HEK293 (cell line): ENCODE data around the gene IFT52.

Experiments used
- CTCF ChIA-PET: fragments of 350-600 bp; formaldehyde crosslinking; extraction: SDS; loops from one replicate; lab custom pipeline; 2021; ENCODE audit warnings: antibody characterized with exemption; lab: Yijun Ruan, JAX
- POLR2A ChIA-PET: fragments of 300-600 bp; formaldehyde crosslinking; extraction: SDS; loops from one replicate; lab custom pipeline; 2020; ENCODE audit warnings: antibody characterized with exemption, inconsistent platforms; lab: Yijun Ruan, JAX
- H3K27ac ChIP-seq: fragments of 200-500 bp; sonication (Bioruptor generic); 2 replicates; pipeline ENCODE4 v1.5.1; 2014; ENCODE audit warnings: low read depth, low read length, control low read depth, inconsistent platforms; ENCODE audit errors: extremely low read depth
- H3K36me3 ChIP-seq, 2 experiments: fragments of 200-500 bp in 1 of 2; sonication (Bioruptor generic) in 1 of 2; 1 replicate in 1 of 2; 2 replicates in 1 of 2; pipeline ENCODE4 v1.5.1; 2014 to 2017; ENCODE audit warnings: inconsistent platforms in 2 of 2, low read length in 2 of 2; ENCODE audit not compliant: control insufficient read depth in 2 of 2, insufficient read depth in 1 of 2
- H3K4me1 ChIP-seq: fragments of 200-500 bp; sonication (Bioruptor generic); 2 replicates; pipeline ENCODE4 v1.5.1; 2014; ENCODE audit warnings: mild to moderate bottlenecking, low read length, inconsistent platforms; ENCODE audit not compliant: control insufficient read depth, insufficient read depth
- H3K4me3 ChIP-seq: 2 replicates; pipeline ENCODE4 v1.5.1; 2011; ENCODE audit warnings: low read depth, mild to moderate bottlenecking, control low read depth, low read length, moderate library complexity
- H3K9me3 ChIP-seq: fragments of 200-500 bp; sonication (Bioruptor generic); 2 replicates; pipeline ENCODE4 v1.5.1; 2014; ENCODE audit warnings: low read depth, low read length, inconsistent platforms; ENCODE audit not compliant: control insufficient read depth, insufficient read depth
- GFI1B ChIP-seq: fragments of 450-650 bp; formaldehyde crosslinking; IDR thresholded peaks from 2 replicates; pipeline ENCODE4 v1.5.1; 2016; ENCODE audit warnings: missing biosample characterization, missing genetic modification characterization
- HOXD13 ChIP-seq: sonication (generic); formaldehyde crosslinking; IDR thresholded peaks from 2 replicates; pipeline ENCODE4 v1.8.0; 2022; ENCODE audit warnings: missing genetic modification reagents, borderline replicate concordance
- KLF1 ChIP-seq: fragments of 450-650 bp; formaldehyde crosslinking; IDR thresholded peaks from 2 replicates; pipeline ENCODE4 v1.5.1; 2016; ENCODE audit warnings: missing biosample characterization, missing genetic modification characterization
- KLF9 ChIP-seq: fragments of 450-650 bp; formaldehyde crosslinking; IDR thresholded peaks from 2 replicates; pipeline ENCODE4 v1.5.1; 2016; ENCODE audit warnings: missing biosample characterization, missing genetic modification characterization, low read depth
- SP7 ChIP-seq: fragments of 450-650 bp; formaldehyde crosslinking; IDR thresholded peaks from 2 replicates; pipeline ENCODE4 v1.5.1; 2016; ENCODE audit warnings: missing biosample characterization, missing genetic modification characterization
- ZFP41 ChIP-seq: fragments of 450-650 bp; formaldehyde crosslinking; IDR thresholded peaks from 2 replicates; pipeline ENCODE4 v1.5.1; 2016; ENCODE audit warnings: missing biosample characterization, missing genetic modification characterization, borderline replicate concordance
- ZNF112 ChIP-seq: fragments of 450-650 bp; formaldehyde crosslinking; IDR thresholded peaks from 2 replicates; pipeline ENCODE4 v1.5.0; 2017; ENCODE audit warnings: missing biosample characterization, missing genetic modification characterization
- ZNF394 ChIP-seq: fragments of 450-650 bp; formaldehyde crosslinking; IDR thresholded peaks from 2 replicates; pipeline ENCODE4 v1.5.1; 2016; ENCODE audit warnings: missing biosample characterization, missing genetic modification characterization, mild to moderate bottlenecking, moderate library complexity, borderline replicate concordance
- ZNF404 ChIP-seq: fragments of 450-650 bp; formaldehyde crosslinking; IDR thresholded peaks from 2 replicates; pipeline ENCODE4 v1.5.1; 2017; ENCODE audit warnings: missing biosample characterization, missing genetic modification characterization
- ZNF416 ChIP-seq: fragments of 450-650 bp; formaldehyde crosslinking; IDR thresholded peaks from 2 replicates; pipeline ENCODE4 v1.5.1; 2016; ENCODE audit warnings: missing biosample characterization, missing genetic modification characterization
- ZNF473 ChIP-seq: fragments of 450-650 bp; formaldehyde crosslinking; IDR thresholded peaks from 2 replicates; pipeline ENCODE4 v1.5.1; 2017; ENCODE audit warnings: missing biosample characterization, missing genetic modification characterization
- TF ChIP-seq, protein P1 (sequence below): fragments of 450-650 bp; formaldehyde crosslinking; conservative IDR thresholded peaks from 2 replicates; pipeline ENCODE4 v1.5.1; 2016; ENCODE audit warnings: low read depth, missing biosample characterization, missing genetic modification characterization
- TF ChIP-seq, protein P2 (sequence below): fragments of 450-650 bp; formaldehyde crosslinking; IDR thresholded peaks from 2 replicates; pipeline ENCODE4 v1.5.1; 2016; ENCODE audit warnings: missing biosample characterization, missing genetic modification characterization
- TF ChIP-seq, protein P3 (sequence below): fragments of 450-650 bp; formaldehyde crosslinking; IDR thresholded peaks from 2 replicates; pipeline ENCODE4 v1.5.1; 2016; ENCODE audit warnings: missing biosample characterization, missing genetic modification characterization, low read depth
- TF ChIP-seq, protein P4 (sequence below): fragments of 450-650 bp; formaldehyde crosslinking; IDR thresholded peaks from 2 replicates; pipeline ENCODE4 v1.5.1; 2016; ENCODE audit warnings: missing biosample characterization, missing genetic modification characterization
- TF ChIP-seq, protein P5 (sequence below): fragments of 450-650 bp; formaldehyde crosslinking; IDR thresholded peaks from 2 replicates; pipeline ENCODE4 v1.5.1; 2017; ENCODE audit warnings: missing biosample characterization, missing genetic modification characterization

Gene IFT52

DNA sequence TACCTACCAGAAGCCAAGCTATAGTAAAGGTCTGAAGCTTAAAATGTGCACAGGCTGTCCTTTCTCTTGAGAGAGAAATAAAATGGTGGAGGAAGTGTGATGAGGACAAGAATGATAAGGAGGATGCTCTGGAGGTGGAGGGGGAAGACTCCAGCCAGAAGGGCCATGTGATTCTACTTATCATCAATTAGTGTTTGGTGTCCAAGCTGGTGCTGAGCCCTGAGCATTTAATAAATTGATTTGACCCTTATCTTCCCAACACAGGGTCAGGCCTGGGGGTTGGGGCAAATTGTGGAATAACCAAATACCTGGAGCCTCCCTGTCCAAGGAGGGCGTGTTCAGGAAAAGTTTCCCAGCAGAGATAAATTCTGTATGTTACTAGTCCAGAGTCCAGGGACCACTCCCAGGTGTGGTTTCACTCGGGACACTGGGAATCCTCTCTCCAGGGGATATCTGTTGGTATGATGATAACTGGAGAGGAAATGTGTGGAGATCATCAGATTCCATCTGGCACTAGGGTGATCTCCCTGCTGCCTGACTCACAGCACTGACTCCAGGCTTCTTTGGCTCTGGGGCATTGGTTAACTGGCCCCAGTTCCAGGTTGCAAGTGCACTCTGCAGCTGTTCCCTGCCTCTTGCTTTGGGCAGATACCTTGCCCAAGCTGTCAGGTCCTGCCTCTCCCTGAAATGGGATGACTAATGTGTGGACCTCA is 72.4 kb downstream of the IFT52 start:
- ChIA-PET POLR2A (no interaction called here), CTCF (interaction anchor here (0.6 to 0.7 kb wide), 4 partner anchors 11 to 881 kb away, joined by 3 to 4 read pairs (median 4); no protein-coding TSS in a partner anchor)
- H3K36me3 ChIP-seq = peaks cover 0 to 3% of the 10 kb centered on the region in 2 experiments; a peak in 1 of 3 replicates
- TF ChIP-seq, protein P1, sequence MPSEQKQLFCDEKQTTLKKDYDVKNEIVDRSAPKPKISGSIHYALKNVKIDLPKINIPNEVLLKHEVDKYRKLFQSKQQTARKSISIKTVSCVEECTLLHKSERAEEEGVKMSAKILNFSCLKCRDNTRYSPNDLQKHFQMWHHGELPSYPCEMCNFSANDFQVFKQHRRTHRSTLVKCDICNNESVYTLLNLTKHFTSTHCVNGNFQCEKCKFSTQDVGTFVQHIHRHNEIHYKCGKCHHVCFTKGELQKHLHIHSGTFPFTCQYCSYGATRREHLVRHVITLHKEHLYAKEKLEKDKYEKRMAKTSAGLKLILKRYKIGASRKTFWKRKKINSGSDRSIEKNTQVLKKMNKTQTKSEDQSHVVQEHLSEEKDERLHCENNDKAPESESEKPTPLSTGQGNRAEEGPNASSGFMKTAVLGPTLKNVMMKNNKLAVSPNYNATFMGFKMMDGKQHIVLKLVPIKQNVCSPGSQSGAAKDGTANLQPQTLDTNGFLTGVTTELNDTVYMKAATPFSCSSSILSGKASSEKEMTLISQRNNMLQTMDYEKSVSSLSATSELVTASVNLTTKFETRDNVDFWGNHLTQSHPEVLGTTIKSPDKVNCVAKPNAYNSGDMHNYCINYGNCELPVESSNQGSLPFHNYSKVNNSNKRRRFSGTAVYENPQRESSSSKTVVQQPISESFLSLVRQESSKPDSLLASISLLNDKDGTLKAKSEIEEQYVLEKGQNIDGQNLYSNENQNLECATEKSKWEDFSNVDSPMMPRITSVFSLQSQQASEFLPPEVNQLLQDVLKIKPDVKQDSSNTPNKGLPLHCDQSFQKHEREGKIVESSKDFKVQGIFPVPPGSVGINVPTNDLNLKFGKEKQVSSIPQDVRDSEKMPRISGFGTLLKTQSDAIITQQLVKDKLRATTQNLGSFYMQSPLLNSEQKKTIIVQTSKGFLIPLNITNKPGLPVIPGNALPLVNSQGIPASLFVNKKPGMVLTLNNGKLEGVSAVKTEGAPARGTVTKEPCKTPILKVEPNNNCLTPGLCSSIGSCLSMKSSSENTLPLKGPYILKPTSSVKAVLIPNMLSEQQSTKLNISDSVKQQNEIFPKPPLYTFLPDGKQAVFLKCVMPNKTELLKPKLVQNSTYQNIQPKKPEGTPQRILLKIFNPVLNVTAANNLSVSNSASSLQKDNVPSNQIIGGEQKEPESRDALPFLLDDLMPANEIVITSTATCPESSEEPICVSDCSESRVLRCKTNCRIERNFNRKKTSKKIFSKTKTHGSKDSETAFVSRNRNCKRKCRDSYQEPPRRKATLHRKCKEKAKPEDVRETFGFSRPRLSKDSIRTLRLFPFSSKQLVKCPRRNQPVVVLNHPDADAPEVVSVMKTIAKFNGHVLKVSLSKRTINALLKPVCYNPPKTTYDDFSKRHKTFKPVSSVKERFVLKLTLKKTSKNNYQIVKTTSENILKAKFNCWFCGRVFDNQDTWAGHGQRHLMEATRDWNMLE (tag by site-specific recombination) = no peak
- TF ChIP-seq ZNF112 (tag by site-specific recombination) (no peak), KLF1 (tag by site-specific recombination) (0 out of 2 replicates have a peak, but pooled peaks have one; percentile 34)
- H3K9me3 ChIP-seq = no peaks in the 10 kb centered on the region
- H3K27ac ChIP-seq = no peak overlapping the region
- H3K4me1 ChIP-seq = no peaks in the 10 kb centered on the region; the same call in 1 of the 2 replicates
- no peak overlapping the region for H3K4me3 ChIP-seq

DNA sequence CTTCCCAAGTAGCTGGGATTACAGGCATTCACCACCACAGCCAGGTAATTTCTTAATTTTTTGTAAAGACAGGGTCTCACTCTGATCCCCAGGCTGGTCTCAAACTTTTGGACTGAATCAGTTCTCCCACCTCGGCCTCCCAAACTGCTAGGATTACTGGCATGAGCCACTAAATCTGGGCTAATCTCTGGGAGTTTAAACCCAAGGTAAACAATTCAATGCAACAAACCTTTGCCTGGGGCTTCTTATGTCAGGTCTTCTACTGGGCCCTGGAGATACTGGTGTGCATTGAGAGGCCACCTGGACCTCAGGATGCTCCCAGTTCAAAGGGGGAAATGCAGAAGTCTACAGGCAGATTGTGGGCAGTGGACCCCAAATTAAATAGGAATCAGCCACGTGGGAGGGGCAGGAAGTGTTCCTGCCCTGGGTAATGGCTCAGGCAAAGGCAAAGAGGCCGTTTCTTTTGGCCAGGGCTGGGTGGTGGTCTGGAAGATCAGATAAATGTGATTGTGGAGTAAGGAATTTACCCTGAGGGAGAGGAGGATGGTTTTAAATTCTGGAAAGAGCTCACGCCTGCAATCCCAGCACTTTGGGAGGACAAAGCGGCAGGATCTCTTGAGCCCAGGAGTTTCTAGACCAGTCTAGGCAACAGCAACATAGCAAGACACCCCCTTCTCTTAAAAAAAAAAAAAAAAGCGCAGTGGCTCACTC is 74.9 kb downstream of the IFT52 start:
- CTCF ChIA-PET = interaction anchor here (0.5 kb wide), 1 partner anchor 57 kb away, joined by 3 read pairs; no protein-coding TSS in a partner anchor
- no peak overlapping the region for H3K4me3 ChIP-seq
- no peak overlapping the region for H3K27ac ChIP-seq
- POLR2A ChIA-PET = interaction anchor here (0.5 to 1.4 kb wide), 3 partner anchors 9 to 204 kb away, joined by 3 to 5 read pairs (median 4); no protein-coding TSS in a partner anchor
- H3K36me3 ChIP-seq = peaks cover 0 to 19% of the 10 kb centered on the region in 2 experiments; a peak in 2 of 3 replicates
- H3K4me1 ChIP-seq = no peaks in the 10 kb centered on the region
- H3K9me3 ChIP-seq = no peaks in the 10 kb centered on the region
- 0 out of 2 replicates have a peak, but pooled peaks have one; percentile 19 for TF ChIP-seq KLF1 (tag by site-specific recombination)
- no peak for TF ChIP-seq ZNF394
- TF ChIP-seq, protein P2, sequence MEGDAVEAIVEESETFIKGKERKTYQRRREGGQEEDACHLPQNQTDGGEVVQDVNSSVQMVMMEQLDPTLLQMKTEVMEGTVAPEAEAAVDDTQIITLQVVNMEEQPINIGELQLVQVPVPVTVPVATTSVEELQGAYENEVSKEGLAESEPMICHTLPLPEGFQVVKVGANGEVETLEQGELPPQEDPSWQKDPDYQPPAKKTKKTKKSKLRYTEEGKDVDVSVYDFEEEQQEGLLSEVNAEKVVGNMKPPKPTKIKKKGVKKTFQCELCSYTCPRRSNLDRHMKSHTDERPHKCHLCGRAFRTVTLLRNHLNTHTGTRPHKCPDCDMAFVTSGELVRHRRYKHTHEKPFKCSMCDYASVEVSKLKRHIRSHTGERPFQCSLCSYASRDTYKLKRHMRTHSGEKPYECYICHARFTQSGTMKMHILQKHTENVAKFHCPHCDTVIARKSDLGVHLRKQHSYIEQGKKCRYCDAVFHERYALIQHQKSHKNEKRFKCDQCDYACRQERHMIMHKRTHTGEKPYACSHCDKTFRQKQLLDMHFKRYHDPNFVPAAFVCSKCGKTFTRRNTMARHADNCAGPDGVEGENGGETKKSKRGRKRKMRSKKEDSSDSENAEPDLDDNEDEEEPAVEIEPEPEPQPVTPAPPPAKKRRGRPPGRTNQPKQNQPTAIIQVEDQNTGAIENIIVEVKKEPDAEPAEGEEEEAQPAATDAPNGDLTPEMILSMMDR (tag by site-specific recombination) = no peak
- TF ChIP-seq, protein P3, sequence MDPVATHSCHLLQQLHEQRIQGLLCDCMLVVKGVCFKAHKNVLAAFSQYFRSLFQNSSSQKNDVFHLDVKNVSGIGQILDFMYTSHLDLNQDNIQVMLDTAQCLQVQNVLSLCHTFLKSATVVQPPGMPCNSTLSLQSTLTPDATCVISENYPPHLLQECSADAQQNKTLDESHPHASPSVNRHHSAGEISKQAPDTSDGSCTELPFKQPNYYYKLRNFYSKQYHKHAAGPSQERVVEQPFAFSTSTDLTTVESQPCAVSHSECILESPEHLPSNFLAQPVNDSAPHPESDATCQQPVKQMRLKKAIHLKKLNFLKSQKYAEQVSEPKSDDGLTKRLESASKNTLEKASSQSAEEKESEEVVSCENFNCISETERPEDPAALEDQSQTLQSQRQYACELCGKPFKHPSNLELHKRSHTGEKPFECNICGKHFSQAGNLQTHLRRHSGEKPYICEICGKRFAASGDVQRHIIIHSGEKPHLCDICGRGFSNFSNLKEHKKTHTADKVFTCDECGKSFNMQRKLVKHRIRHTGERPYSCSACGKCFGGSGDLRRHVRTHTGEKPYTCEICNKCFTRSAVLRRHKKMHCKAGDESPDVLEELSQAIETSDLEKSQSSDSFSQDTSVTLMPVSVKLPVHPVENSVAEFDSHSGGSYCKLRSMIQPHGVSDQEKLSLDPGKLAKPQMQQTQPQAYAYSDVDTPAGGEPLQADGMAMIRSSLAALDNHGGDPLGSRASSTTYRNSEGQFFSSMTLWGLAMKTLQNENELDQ (tag by site-specific recombination) = no peak
- TF ChIP-seq GFI1B (tag by site-specific recombination) = peak; percentile 60; the same call in 1 of the 2 replicates
- TF ChIP-seq ZNF473 (tag by site-specific recombination) = no peak
- no peak for TF ChIP-seq ZFP41 (tag by site-specific recombination)
- TF ChIP-seq KLF9 (tag by site-specific recombination) = no peak
- TF ChIP-seq SP7 (tag by site-specific recombination) = no peak
- no peak for TF ChIP-seq ZNF404 (tag by site-specific recombination)
- no peak for TF ChIP-seq ZNF416 (tag by site-specific recombination)
- no peak for TF ChIP-seq HOXD13 (CRISPR knock-in tag)
- TF ChIP-seq, protein P4, sequence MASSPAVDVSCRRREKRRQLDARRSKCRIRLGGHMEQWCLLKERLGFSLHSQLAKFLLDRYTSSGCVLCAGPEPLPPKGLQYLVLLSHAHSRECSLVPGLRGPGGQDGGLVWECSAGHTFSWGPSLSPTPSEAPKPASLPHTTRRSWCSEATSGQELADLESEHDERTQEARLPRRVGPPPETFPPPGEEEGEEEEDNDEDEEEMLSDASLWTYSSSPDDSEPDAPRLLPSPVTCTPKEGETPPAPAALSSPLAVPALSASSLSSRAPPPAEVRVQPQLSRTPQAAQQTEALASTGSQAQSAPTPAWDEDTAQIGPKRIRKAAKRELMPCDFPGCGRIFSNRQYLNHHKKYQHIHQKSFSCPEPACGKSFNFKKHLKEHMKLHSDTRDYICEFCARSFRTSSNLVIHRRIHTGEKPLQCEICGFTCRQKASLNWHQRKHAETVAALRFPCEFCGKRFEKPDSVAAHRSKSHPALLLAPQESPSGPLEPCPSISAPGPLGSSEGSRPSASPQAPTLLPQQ (tag by site-specific recombination) = no peak
- TF ChIP-seq, protein P5, sequence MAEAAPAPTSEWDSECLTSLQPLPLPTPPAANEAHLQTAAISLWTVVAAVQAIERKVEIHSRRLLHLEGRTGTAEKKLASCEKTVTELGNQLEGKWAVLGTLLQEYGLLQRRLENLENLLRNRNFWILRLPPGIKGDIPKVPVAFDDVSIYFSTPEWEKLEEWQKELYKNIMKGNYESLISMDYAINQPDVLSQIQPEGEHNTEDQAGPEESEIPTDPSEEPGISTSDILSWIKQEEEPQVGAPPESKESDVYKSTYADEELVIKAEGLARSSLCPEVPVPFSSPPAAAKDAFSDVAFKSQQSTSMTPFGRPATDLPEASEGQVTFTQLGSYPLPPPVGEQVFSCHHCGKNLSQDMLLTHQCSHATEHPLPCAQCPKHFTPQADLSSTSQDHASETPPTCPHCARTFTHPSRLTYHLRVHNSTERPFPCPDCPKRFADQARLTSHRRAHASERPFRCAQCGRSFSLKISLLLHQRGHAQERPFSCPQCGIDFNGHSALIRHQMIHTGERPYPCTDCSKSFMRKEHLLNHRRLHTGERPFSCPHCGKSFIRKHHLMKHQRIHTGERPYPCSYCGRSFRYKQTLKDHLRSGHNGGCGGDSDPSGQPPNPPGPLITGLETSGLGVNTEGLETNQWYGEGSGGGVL (tag by site-specific recombination) = no peak
- TF ChIP-seq, all 188 proteins: peak for 2
